Measurements from ENCODE around the gene CAMK2B. TPM values are rescaled to one million over a fixed set of nuclear protein-coding genes. Genes with fewer than 3 reads are reported as not detected.

CAMK2B gene
- total RNA-seq, 4 donors from 2014 or later: 0.26 to 0.95 (median 0.69) TPM

- intact Hi-C loops (cut with DNase I): no loop called here
- Histone ChIP-seq H3K36me3 (no peaks in the 10 kb centered on the region), H3K27ac (no peak overlapping the region), H3K4me1 (peaks cover 5 to 33% (median 14%) of the 10 kb centered on the region in 3 donors), H3K27me3 (peaks cover 0 to 32% (median 0%) of the 10 kb centered on the region in 4 donors), H3K9me3 (no peaks in the 10 kb centered on the region), H3K4me3 (no peak overlapping the region)
- DNase-seq: no peak
- WGBS, 2 donors: 60% methylated on average over 13 of the region's 17 CpGs; no CpG with 5 or more reads in 1 of the 2 donors
- TF ChIP-seq CTCF (IDR thresholded peaks at IDR 0.05) (no peak), POLR2A (IDR thresholded peaks at IDR 0.05) (no peak)
Observed at GRCh38 chr7:44226396-44226753, 99.0 kb downstream of the CAMK2B start.

- H3K27me3 ChIP-seq: peaks cover 0 to 32% (median 0%) of the 10 kb centered on the region in 4 donors
- TF ChIP-seq POLR2A (IDR thresholded peaks at IDR 0.05) (no peak), CTCF (IDR thresholded peaks at IDR 0.05) (no peak)
- H3K4me1 ChIP-seq: peaks cover 5 to 33% (median 14%) of the 10 kb centered on the region in 3 donors
- H3K9me3 ChIP-seq: no peaks in the 10 kb centered on the region
- WGBS, 2 donors: 59 to 72% methylated on average over 14 to 24 of the region's 26 CpGs
- H3K27ac ChIP-seq: no peak overlapping the region
- intact Hi-C loops (cut with DNase I): no loop called here
- H3K4me3 ChIP-seq: no peak overlapping the region
- H3K36me3 ChIP-seq: no peaks in the 10 kb centered on the region
- no peak for DNase-seq
Observed at GRCh38 chr7:44225566-44226395, 99.6 kb downstream of the CAMK2B start.

- Histone ChIP-seq H3K9me3 (no peaks in the 10 kb centered on the region), H3K36me3 (no peaks in the 10 kb centered on the region), H3K4me1 (peaks cover 5 to 33% (median 14%) of the 10 kb centered on the region in 3 donors), H3K4me3 (no peak overlapping the region), H3K27ac (no peak overlapping the region), H3K27me3 (peaks cover 0 to 32% (median 0%) of the 10 kb centered on the region in 4 donors)
- intact Hi-C loops (cut with DNase I): no loop called here
- TF ChIP-seq POLR2A (IDR thresholded peaks at IDR 0.05) (no peak), CTCF (IDR thresholded peaks at IDR 0.05) (no peak)
- no peak for DNase-seq
- 29 to 67% methylated on average over 1 to 5 of the region's 10 CpGs for WGBS, 2 donors
Observed at GRCh38 chr7:44224974-44225565, 100.3 kb downstream of the CAMK2B start.

- WGBS, 2 donors: 57 to 58% methylated on average over 8 to 11 of the region's 18 CpGs
- Histone ChIP-seq H3K4me1 (peaks cover 5 to 33% (median 14%) of the 10 kb centered on the region in 3 donors), H3K27me3 (peaks cover 0 to 35% (median 0%) of the 10 kb centered on the region in 4 donors), H3K4me3 (no peak overlapping the region), H3K27ac (no peak overlapping the region), H3K36me3 (no peaks in the 10 kb centered on the region), H3K9me3 (no peaks in the 10 kb centered on the region)
- no peak for TF ChIP-seq CTCF (IDR thresholded peaks at IDR 0.05)
- TF ChIP-seq POLR2A (IDR thresholded peaks at IDR 0.05): no peak
- intact Hi-C loops (cut with DNase I): no loop called here
- no peak for DNase-seq
Observed at GRCh38 chr7:44224080-44224973, 101.1 kb downstream of the CAMK2B start.

Measured in esophagus squamous epithelium (tissue), 5 donors.